HG03039 (cell line): ENCODE data around the gene SAMD14.

Experiments
- ATAC-seq: cut with Tn5 transposase; IDR thresholded peaks from one replicate; pipeline ENCODE4 v1.9.1; 2021; ENCODE audit warnings: mild to moderate bottlenecking, moderate library complexity; ENCODE audit not compliant: unreplicated experiment

Gene SAMD14

DNA sequence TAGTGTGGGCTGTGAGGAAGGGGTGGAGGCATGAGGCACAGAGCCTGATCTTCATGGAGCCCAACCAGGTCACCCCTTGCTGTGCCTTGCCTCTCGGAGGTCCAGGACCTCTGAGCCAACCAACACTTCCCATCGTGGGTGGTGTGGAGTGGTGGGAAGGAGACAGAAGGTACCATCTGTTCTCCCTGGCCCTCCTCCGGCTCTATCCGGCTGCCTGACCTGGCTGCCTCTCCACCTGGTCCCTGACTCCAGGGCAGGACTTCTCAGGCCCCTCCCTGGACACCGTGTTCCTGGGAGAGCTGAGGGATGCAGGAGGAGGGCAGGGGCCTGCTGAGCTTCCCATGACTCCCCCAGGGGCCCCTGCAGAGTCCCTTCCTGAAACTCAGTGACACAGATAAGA is 31.0 kb downstream of the SAMD14 start:
- no peak for ATAC-seq

GRCh38 chr17:50098583-50098982 is 31.4 kb downstream of the SAMD14 start:
- no peak for ATAC-seq

DNA sequence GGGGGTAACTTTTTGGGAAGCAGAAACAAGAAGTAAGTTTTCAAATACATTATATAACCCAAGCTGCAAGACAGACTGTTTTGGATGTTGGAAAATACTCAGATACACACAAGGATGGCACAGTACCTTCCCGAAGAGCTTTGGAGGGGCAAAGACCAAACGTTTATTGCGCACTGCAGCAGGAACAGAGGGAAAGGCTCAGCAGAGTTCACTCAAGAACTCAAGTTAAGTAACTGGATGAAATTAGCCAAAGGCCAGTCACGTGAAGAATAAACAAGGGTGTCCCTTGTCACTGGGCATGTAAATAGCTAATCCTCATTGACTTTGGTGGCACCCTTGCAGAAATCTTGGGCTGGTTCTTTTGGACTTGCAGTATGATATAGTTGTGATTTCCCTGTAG is 32.0 kb downstream of the SAMD14 start:
- ATAC-seq = no peak

GRCh38 chr17:50097455-50097854 is 32.5 kb downstream of the SAMD14 start:
- ATAC-seq = no peak

GRCh38 chr17:50096758-50097157 is 33.2 kb downstream of the SAMD14 start:
- no peak for ATAC-seq

GRCh38 chr17:50096092-50096491 is 33.9 kb downstream of the SAMD14 start:
- no peak for ATAC-seq

- ATAC-seq = no peak
Measured at GRCh38 chr17:50095626-50096037, 34.3 kb downstream of the SAMD14 start.

DNA sequence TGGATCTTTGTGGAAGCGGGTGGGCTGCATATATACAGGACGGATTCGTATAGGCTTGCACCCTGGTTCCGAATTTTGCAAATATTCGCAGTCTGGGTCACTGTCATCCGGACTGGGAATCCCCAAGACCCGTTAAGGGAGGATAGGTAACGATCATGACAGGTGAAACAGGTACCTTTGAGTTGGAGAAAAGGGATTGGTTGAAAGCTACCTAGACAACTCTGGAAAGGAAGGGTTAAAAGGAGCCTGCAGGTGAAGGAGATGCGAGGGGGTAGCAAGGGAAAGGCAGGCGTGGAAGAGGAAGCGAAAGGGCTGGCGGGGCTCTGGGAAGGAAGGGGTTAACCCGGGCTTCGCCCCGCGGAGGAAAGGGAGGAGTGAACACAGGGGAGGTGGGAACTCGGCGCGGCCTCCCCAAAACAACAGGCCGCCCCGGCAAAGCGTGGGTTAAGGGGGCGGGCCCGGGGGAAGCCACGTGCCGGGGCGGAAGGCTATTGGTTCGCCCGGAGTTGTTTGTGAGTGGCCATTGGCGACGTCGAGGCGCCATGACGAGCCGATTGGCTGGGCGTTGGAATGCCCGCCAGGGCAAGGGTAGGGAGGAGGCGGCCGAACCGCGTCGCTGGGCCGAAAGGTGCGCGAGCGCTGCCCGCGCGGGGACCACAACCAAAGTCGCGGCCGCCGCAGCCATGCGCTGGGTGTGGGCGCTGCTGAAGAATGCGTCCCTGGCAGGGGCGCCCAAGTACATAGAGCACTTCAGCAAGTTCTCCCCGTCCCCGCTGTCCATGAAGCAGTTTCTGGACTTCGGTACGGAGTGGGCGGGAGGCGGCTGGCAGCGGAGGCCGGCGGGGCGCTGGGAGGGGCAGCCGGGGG is 35.0 kb downstream of the SAMD14 start, which contains the start of gene PDK2:
PDK2 (plus strand) TSS at position 599 of the 867 bp plus-strand sequence; CDS start at position 684, 85 bp downstream.
- peak; percentile 89 for ATAC-seq

GRCh38 chr17:50094243-50094752 is 35.7 kb downstream of the SAMD14 start:
- ATAC-seq = no peak

DNA sequence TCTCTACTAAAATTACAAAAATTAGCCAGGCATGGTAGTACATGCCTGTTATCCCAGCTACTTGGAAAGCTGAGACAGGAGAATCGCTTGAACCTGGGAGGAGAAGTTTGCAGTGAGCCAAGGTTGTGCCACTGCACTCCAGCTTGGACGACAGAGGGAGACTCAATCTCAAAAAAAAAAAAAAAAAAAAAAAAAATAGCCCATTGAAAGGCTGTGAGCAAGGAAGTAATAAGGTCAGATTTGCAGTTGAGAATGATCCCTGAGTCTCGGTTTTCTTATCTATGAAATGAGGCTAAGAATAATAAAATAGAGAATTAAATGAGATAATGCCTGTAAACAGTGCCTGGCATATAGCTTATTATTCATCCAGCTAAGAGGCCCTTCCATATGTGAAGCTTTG is 36.2 kb downstream of the SAMD14 start:
- no peak for ATAC-seq

- no peak for ATAC-seq
Measured at GRCh38 chr17:50093246-50093645, 36.7 kb downstream of the SAMD14 start.

- no peak for ATAC-seq
Measured at GRCh38 chr17:50091918-50092285, 38.1 kb downstream of the SAMD14 start.

GRCh38 chr17:50090971-50091917 is 38.7 kb downstream of the SAMD14 start:
- ATAC-seq = no peak

DNA sequence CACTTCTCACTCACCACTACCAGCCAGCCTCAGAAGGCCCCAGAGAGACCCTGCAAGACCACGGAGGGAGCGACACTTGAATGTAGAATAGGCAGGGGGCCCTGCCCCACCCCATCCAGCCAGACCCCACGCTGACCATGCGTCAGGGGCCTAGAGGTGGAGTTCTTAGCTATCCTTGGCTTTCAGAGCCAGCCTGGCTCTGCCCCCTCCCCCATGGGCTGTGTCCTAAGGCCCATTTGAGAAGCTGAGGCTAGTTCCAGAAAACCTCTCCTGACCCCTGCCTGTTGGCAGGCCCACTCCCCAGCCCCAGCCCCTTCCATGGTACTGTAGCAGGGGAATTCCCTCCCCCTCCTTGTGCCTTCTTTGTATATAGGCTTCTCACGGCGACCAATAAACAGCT is 39.9 kb downstream of the SAMD14 start:
- no peak for ATAC-seq

- ATAC-seq = no peak
Measured at GRCh38 chr17:50088952-50089825, 40.8 kb downstream of the SAMD14 start.

DNA sequence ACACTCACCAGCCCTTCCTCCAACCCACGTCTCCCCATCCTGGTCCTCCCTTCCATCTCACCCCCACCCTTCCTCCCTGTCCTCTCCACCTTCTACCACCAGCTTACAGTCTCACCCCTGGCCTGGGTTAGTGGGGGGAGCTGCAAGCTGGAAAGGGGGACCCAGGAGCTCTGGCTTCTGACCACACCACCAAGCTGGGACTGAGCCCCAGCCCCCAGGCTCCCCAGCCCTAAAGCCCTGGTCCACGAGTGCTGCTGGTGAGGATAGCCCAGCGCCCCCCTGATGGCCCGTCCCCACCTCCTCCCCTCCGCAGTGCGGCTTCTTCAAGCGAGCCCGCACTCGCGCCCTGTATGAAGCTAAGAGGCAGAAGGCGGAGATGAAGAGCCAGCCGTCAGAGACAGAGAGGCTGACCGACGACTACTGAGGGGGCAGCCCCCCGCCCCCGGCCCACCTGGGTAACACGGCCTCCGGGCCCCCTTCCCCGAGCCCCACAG is 42.0 kb downstream of the SAMD14 start:
- no peak for ATAC-seq

GRCh38 chr17:50087246-50087911 is 42.6 kb downstream of the SAMD14 start:
- ATAC-seq = no peak

DNA sequence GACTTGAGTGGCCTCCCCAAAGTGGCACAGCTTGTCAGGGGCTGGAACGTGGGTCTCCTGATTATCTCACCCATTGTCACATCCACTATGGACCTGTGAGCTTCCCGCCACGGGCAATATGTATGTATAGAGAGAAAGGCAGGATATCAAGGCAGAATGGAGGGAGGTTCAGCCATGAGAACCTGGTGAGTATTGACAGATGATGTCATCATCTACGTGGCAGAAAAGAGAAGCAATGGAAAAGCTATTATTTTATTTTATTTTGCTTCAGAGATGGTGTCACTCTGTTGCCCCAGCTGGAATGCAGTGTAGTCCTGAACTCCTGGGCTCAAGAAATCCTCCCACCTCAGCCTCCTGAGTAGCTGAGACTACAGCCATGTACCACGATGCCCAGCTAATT is 48.2 kb downstream of the SAMD14 start:
- no peak for ATAC-seq

DNA sequence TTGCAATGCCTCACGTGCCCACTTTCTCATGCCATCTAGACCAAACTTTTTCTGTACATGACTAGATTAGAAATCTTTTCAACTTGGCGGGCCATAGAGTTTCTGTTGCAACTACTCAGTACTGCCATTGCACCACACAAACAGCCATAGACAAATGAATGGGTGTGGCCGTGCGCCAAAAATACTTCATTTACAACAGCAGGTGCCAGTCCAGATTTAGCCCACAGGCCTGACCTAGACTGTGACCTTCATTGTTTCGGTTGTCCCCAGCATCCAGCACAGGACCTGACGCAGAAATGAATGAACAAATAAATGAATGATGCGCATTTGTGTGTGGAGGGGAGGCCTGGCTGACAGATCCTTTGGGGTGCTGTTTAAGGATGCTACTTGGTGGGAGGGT is 49.1 kb downstream of the SAMD14 start:
- no peak for ATAC-seq

DNA sequence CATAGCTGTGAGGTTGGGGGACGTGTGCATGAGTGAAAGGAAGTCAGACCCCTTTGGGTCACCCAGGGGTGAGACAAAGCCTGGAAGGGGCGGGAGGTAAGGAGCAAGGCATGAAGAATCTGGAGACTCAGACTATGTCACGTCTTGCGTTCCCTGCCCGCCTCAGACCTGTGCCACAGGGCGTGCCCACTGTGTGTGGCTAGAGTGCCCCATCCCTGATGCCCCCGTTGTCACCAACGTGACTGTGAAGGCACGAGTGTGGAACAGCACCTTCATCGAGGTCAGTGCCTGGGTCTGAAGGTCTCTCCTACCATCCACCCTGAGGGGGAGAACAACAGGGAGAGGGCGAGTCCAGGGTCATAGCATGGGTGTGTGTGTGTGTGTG is 49.9 kb downstream of the SAMD14 start:
- ATAC-seq = no peak
